GM15510 (cell line): Measurements from ENCODE around the gene ST6GALNAC6.

Source experiments
- POLR2A ChIP-seq: IDR thresholded peaks from 3 replicates; pipeline ENCODE4 v1.6.1; 2011; ENCODE audit warnings: borderline replicate concordance; ENCODE audit not compliant: insufficient read length; ENCODE audit errors: extremely low read depth

Gene ST6GALNAC6

DNA sequence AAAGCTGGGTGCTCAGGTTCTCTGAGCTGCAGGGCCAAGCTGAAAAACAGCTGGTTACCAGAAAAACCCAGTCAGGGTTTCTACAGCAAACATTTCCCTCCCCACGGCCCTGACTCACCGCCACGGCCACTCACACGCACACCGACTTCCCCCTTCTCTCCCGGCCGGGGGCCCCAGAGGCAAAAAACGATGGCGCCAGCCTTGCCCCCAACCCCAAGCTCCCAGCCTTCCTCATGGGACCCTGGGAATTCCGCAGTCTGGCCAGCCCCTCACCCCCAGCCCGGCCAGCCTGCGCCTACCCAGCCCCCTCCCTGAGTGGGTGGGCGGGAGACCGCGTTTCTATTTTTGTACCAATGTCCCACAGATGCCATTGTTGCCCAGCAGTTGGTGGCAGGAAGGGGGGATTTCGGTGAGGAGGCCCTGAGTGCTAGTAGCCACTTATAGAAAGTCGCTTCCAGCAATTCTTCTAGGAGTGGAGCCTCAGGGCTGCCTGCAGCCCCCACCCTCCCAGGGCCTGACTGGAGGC is 63.3 kb downstream of the ST6GALNAC6 start:
- no peak for TF ChIP-seq POLR2A
